ENCODE results near the gene KRTAP19-7. TPM values are rescaled to one million over a fixed set of nuclear protein-coding genes. Genes with fewer than 3 reads are reported as not detected.

The KRTAP19-7 gene
- total and polyA plus RNA-seq, 2 of the 8 experiments (the other 6 are each of a cell fraction or from before 2014, with no cell fraction given) = not detected

DNA sequence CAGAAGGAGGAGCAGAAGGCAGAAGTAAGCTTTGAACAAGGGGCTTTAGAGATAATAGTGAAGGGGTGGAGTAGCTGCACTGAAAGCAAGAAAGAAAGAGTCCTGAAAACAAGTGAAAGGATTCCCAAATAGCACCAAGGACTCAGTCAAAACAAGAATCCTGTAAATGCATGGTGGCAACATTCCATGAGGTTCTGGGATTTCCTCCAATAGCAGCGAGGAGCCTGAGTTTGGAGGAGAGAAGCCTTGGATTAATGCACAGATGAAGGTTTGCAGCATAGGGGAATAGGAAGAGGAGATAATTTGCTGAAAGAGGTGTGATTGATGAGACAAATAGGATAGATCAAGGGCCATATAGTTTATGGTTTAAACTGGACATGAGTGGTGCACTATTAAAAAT is 18.2 kb upstream of the KRTAP19-7 start:
- Histone ChIP-seq H3K4me2 (ENCODE audit: insufficient read depth in 1 of 2, low read depth in 2 of 2, low read length in 2 of 2) (no peak overlapping the region), H3K36me3 (ENCODE audit: control insufficient read depth in 2 of 4, insufficient read depth in 4 of 4, low read length in 3 of 4) (no peaks in the 10 kb centered on the region), H3K27ac (ENCODE audit: low read depth, low read length) (no peak overlapping the region), H3K4me1 (replicated peaks in 1 of 4; ENCODE audit: control insufficient read depth in 3 of 4, insufficient read depth in 4 of 4, low read length in 3 of 4) (no peaks in the 10 kb centered on the region), H2AK5ac (ENCODE audit: low read depth, low read length) (no peak overlapping the region), H2AFZ (ENCODE audit: low read length) (no peak overlapping the region), H3K79me1 (ENCODE audit: low read depth, low read length) (no peaks in the 10 kb centered on the region), H2BK5ac (ENCODE audit: low read depth, low read length) (no peak overlapping the region), H3K4ac (replicated peaks; ENCODE audit: insufficient read length, low read depth, low read length) (no peak overlapping the region), H4K8ac (ENCODE audit: extremely low read depth, insufficient read depth, low read length) (no peak overlapping the region), H3K79me2 (ENCODE audit: control insufficient read depth in 1 of 2, insufficient read depth in 2 of 2, low read length in 2 of 2) (no peaks in the 10 kb centered on the region), H2BK15ac (ENCODE audit: low read length) (no peak overlapping the region), H3K14ac (ENCODE audit: insufficient read length) (no peak overlapping the region), H2BK12ac (ENCODE audit: low read depth, low read length) (no peak overlapping the region), H4K5ac (ENCODE audit: insufficient read length, low read depth, low read length) (no peak overlapping the region), H3K9ac (replicated peaks in 1 of 4; ENCODE audit: extremely low read depth in 1 of 4, low read depth in 3 of 4, low read length in 3 of 4) (no peak overlapping the region), H3K9me3 (ENCODE audit: insufficient read depth in 2 of 2, low read depth in 1 of 2, low read length in 1 of 2) (no peaks in the 10 kb centered on the region), H4K91ac (replicated peaks; ENCODE audit: insufficient read length, low read length) (no peak overlapping the region), H2BK20ac (ENCODE audit: low read length) (no peak overlapping the region), H3K56ac (replicated peaks; ENCODE audit: insufficient read length, low read depth, low read length) (no peak overlapping the region), H3K18ac (ENCODE audit: extremely low read depth, low read length) (no peak overlapping the region), H3K27me3 (replicated peaks in 1 of 4; ENCODE audit: control insufficient read depth in 3 of 4, extremely low read depth in 1 of 4, insufficient read depth in 3 of 4, low read length in 3 of 4) (no peaks in the 10 kb centered on the region), H4K20me1 (replicated peaks in 1 of 2; ENCODE audit: control insufficient read depth in 1 of 2, insufficient read depth in 2 of 2, low read length in 2 of 2) (no peaks in the 10 kb centered on the region), H3K23ac (ENCODE audit: insufficient read length) (no peak overlapping the region), H3K23me2 (ENCODE audit: low read depth, low read length) (no peaks in the 10 kb centered on the region), H2BK120ac (replicated peaks; ENCODE audit: low read depth, low read length) (no peak overlapping the region), H3K4me3 (ENCODE audit: extremely low read depth in 1 of 4, insufficient read depth in 2 of 4, low read depth in 3 of 4, low read length in 4 of 4) (no peak overlapping the region)
- ChIA-PET POLR2A (ENCODE audit: partially characterized antibody) (no interaction called here), CTCF (ENCODE audit: partially characterized antibody) (interaction anchor here (0.7 kb wide), 1 partner anchor 75 kb away, joined by 3 read pairs; no protein-coding TSS in a partner anchor)
- TF ChIP-seq SAP30 (IDR thresholded peaks at IDR 0.05; ENCODE audit: insufficient read depth, insufficient replicate concordance, low read length) (no peak), RAD21 (IDR thresholded peaks at IDR 0.05 in 1 of 2, conservative IDR thresholded peaks at IDR 0.05 in 1 of 2; ENCODE audit: low read depth in 2 of 2, low read length in 2 of 2) (no peak), SUZ12 (IDR thresholded peaks at IDR 0.05; ENCODE audit: low read length) (no peak)
- DNase-seq (ENCODE audit: low read depth in 1 of 2, low spot score in 2 of 2) (no peak), FAIRE-seq (no peak)
- 82% methylated on average over 1 of the region's 1 CpG; no CpG with 5 or more reads in 1 of the 2 experiments for WGBS, 2 experiments (ENCODE audit: extremely low coverage in 1 of 2, insufficient coverage in 1 of 2, insufficient read length in 1 of 2, insufficient replicate concordance in 2 of 2, low coverage in 1 of 2, low lambda C conversion rate in 2 of 2, missing lambda C conversion rate in 1 of 2)
